GM12878 (cell line): Measurements from ENCODE around the gene OTULINL. TPM values are rescaled to one million over a fixed set of nuclear protein-coding genes. Genes with fewer than 3 reads are reported as not detected.

Source experiments
- ATAC-seq: fragments of 200-7000 bp; cut with Tn5 transposase; 3 replicates; pipeline ENCODE4 v1.9.1; 2020; ENCODE audit warnings: mild to moderate bottlenecking, moderate library complexity
- BruUV-seq: library from RNA; stranded (reverse); fragments of 400-500 nt; replicated peaks from 2 replicates; lab custom pipeline; 2021; lab: Mats Ljungman, UMichigan
- CTCF ChIA-PET: fragments of 300-600 bp; sonication (Branson Sonifier 250); formaldehyde crosslinking; extraction: SDS; loops from one replicate; lab custom pipeline; 2021; ENCODE audit warnings: inconsistent platforms; lab: Yijun Ruan, JAX
- POLR2A ChIA-PET: fragments of 350-600 bp; formaldehyde crosslinking; extraction: SDS; loops from one replicate; lab custom pipeline; 2021; ENCODE audit warnings: inconsistent platforms; lab: Charles Lee
- RAD21 ChIA-PET: fragments of 300-600 bp; sonication (Branson Sonifier 250); formaldehyde crosslinking; loops from one replicate; lab custom pipeline; 2023; ENCODE audit warnings: antibody characterized with exemption; ENCODE audit not compliant: unreplicated experiment; lab: Charles Lee
- SMC1A ChIA-PET: fragments of 300-600 bp; sonication (Branson Sonifier 250); formaldehyde crosslinking; loops from one replicate; lab custom pipeline; 2023; ENCODE audit not compliant: unreplicated experiment, uncharacterized antibody; lab: Charles Lee
- DNase-seq: peaks from one replicate; pipeline ENCODE4 v3.0.0-alpha.2; 2011; ENCODE audit warnings: low read depth, low spot score
- FAIRE-seq: peaks from 3 replicates; lab custom pipeline; 2011; peaks lifted over from hg19 to GRCh38; lab: Jason Lieb, UNC
- H2AFZ ChIP-seq: 2 replicates; pipeline ENCODE4 v1.6.0; 2011; ENCODE audit warnings: low read depth, low read length, control low read depth; ENCODE audit not compliant: control insufficient read depth
- H3K27ac ChIP-seq: 2 replicates; pipeline ENCODE4 v1.5.1; 2011; ENCODE audit warnings: control low read depth; ENCODE audit not compliant: control insufficient read depth, insufficient read depth
- H3K27me3 ChIP-seq, 2 experiments: replicated peaks in 1 of 2; 2 replicates each; pipeline versions ENCODE4 v1.6.0 to v1.6.1; 2011; ENCODE audit warnings: low read length in 1 of 2; ENCODE audit not compliant: control insufficient read depth in 2 of 2, insufficient read depth in 2 of 2
- H3K36me3 ChIP-seq, 2 experiments: 2 replicates each; pipeline ENCODE4 v1.5.1; 2011; ENCODE audit warnings: low read length in 1 of 2; ENCODE audit not compliant: control insufficient read depth in 2 of 2, insufficient read depth in 2 of 2
- H3K4me1 ChIP-seq: 2 replicates; pipeline ENCODE4 v1.6.1; 2011; ENCODE audit warnings: mild to moderate bottlenecking, low read length, moderate library complexity, mixed read lengths; ENCODE audit not compliant: control insufficient read depth, insufficient read depth
- H3K4me2 ChIP-seq: 2 replicates; pipeline ENCODE4 v1.6.0; 2011; ENCODE audit warnings: control low read depth; ENCODE audit not compliant: control insufficient read depth, insufficient read depth
- H3K4me3 ChIP-seq: fragments of 200-600 bp; sonication (generic); 2 replicates; pipeline ENCODE4 v1.5.1; 2016
- H3K79me2 ChIP-seq: 2 replicates; pipeline ENCODE4 v1.6.0; 2011; ENCODE audit warnings: low read length; ENCODE audit not compliant: control insufficient read depth, insufficient read depth
- H3K9ac ChIP-seq: 2 replicates; pipeline ENCODE4 v1.8.0; 2011; ENCODE audit warnings: low read length, control low read depth, mixed read lengths; ENCODE audit not compliant: control insufficient read depth, insufficient read depth
- H3K9me3 ChIP-seq: replicated peaks from 3 replicates; pipeline ENCODE4 v1.5.1; 2011; ENCODE audit warnings: mild to moderate bottlenecking, low read length; ENCODE audit not compliant: control insufficient read depth, insufficient read depth
- H4K20me1 ChIP-seq: 2 replicates; pipeline ENCODE4 v1.6.0; 2011; ENCODE audit not compliant: control insufficient read depth, insufficient read depth
- ASH2L ChIP-seq: fragments of 300-600, 200-600 bp; sonication (generic); IDR thresholded peaks from 2 replicates; pipeline ENCODE4 v1.6.1; 2017; ENCODE audit warnings: low read depth, mild to moderate bottlenecking, borderline replicate concordance
- BHLHE40 ChIP-seq, 2 experiments: fragments of 450-650 bp in 1 of 2; IDR thresholded peaks; 2 replicates each; pipeline ENCODE4 v1.6.1; 2011 to 2017; ENCODE audit warnings: low read depth in 2 of 2, borderline replicate concordance in 1 of 2, improper control_type of control experiment in 1 of 2, low read length in 1 of 2, mild to moderate bottlenecking in 1 of 2
- HCFC1 ChIP-seq: fragments of 150-350 bp; IDR thresholded peaks from 2 replicates; pipeline ENCODE4 v1.6.1; 2014; ENCODE audit warnings: low read length
- HDAC6 ChIP-seq: fragments of 200-600 bp; sonication (generic); IDR thresholded peaks from one replicate; pipeline ENCODE4 v1.8.0; 2017; ENCODE audit warnings: antibody characterized with exemption; ENCODE audit not compliant: unreplicated experiment
- LARP7 ChIP-seq: fragments of 450-650 bp; IDR thresholded peaks from 2 replicates; pipeline ENCODE4 v1.6.1; 2017; ENCODE audit warnings: mild to moderate bottlenecking
- MTA3 ChIP-seq: IDR thresholded peaks from 2 replicates; pipeline ENCODE4 v1.6.1; 2012; ENCODE audit warnings: low read length, inconsistent platforms, borderline replicate concordance
- PML ChIP-seq: IDR thresholded peaks from 2 replicates; pipeline ENCODE4 v1.6.1; 2012; ENCODE audit warnings: low read length, inconsistent platforms
- RB1 ChIP-seq: fragments of 450-650 bp; formaldehyde crosslinking; IDR thresholded peaks from 2 replicates; pipeline ENCODE4 v1.6.1; 2017; ENCODE audit warnings: mild to moderate bottlenecking, borderline replicate concordance
- SKIL ChIP-seq: fragments of 450-650 bp; IDR thresholded peaks from 2 replicates; pipeline ENCODE4 v1.6.1; 2017; ENCODE audit warnings: mild to moderate bottlenecking, low read depth, inconsistent platforms; ENCODE audit not compliant: poor library complexity, severe bottlenecking
- SREBF2 ChIP-seq: IDR thresholded peaks from 2 replicates; pipeline ENCODE4 v1.6.1; 2012; ENCODE audit warnings: mild to moderate bottlenecking, low read length
- ZNF384 ChIP-seq: IDR thresholded peaks from 2 replicates; pipeline ENCODE4 v1.6.1; 2012; ENCODE audit warnings: low read depth, mild to moderate bottlenecking, low read length, improper control_type of control experiment, borderline replicate concordance
- WGBS: methylation state at CpG from one replicate; pipeline ENCODE4 v1.1.6; 2016; ENCODE audit warnings: low lambda C conversion rate; ENCODE audit not compliant: insufficient replicate concordance, insufficient coverage; ENCODE audit errors: missing lambda C conversion rate; 5-methylcytosine and 5-hydroxymethylcytosine counted together
- in situ Hi-C: fragments of 300-500 bp; cut with MboI; formaldehyde crosslinking; loops from 9 replicates; pipeline ENCODE4 v1.14.3; 2018; ENCODE audit warnings: mixed read lengths
- intact Hi-C: fragments of 100-400 bp; cut with micrococcal nuclease; formaldehyde crosslinking; loops from one replicate; pipeline ENCODE4 v1.14.2; 2022; ENCODE audit not compliant: unreplicated experiment
- polyA plus RNA-seq, 11 experiments: library from polyadenylated mRNA; depleted of rRNA in 4 of 11; unstranded in 6 of 11; stranded (reverse) in 5 of 11; fragments of >200 nt; fragmentation: Nextera tagmentation in 4 of 11; fragmentation: Illumina TruSeq in 1 of 11; extraction: Ambion mirVana in 4 of 11; extraction: Trizol in 1 of 11; gene quantifications; 1 replicate in 1 of 11; 2 replicates in 10 of 11; pipeline versions ENCODE4 v1.2.1 to v1.2.3, GENCODE V29; 2011 to 2016; ENCODE audit warnings: inconsistent platforms in 2 of 11, missing spikeins in 2 of 11, low read depth in 1 of 11
- total RNA-seq, 4 experiments: library from RNA; depleted of rRNA in 3 of 4; stranded (reverse); fragments of >200 nt in 3 of 4; fragmentation: Illumina TruSeq in 1 of 4; extraction: Trizol in 1 of 4; gene quantifications; 2 replicates each; pipeline versions ENCODE4 v1.2.1 to v1.2.3, GENCODE V29; 2013 to 2021
- TF ChIP-seq, protein P1 (sequence below): fragments of 450-650 bp; conservative IDR thresholded peaks from 2 replicates; pipeline ENCODE4 v1.6.1; 2017; ENCODE audit warnings: mild to moderate bottlenecking, moderate library complexity

The OTULINL gene
- total and polyA plus RNA-seq, 10 of the 15 experiments (the other 5 are each of a cell fraction or from before 2014, with no cell fraction given), result 0.60 to 4.7 (median 1.8) TPM

DNA sequence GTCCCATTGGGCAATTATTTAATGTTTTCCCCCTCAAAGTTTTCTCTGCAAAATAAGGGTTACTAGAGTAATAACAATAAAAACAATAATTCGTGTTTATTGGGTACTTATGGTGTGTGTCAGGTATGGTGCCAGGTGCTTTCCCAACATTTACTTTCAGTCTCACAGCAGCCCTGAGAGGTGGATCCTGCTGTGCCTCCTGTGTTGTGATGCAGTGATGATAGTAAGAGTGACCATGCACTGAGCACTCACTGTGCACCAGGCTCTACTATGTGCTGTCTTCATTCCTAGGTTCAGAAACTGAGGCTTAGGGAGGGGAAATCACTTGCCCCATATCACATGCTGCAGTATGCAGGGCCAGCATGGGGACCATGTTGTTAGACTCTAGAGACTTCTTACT lies 15.5 kb downstream of the OTULINL start:
- SMC1A ChIA-PET, result interaction anchor here (0.9 kb wide), 1 partner anchor 130 kb away, joined by 3 read pairs; no protein-coding TSS in a partner anchor
- peak; percentile 22; the same call in 2 of the 3 replicates for ATAC-seq

More for the DNA sequence above, 15.5 kb downstream of the OTULINL start:
- POLR2A ChIA-PET, result no interaction called here
- H3K9me3 ChIP-seq, result no peaks in the 10 kb centered on the region
- intact Hi-C loops, result no loop called here
- H4K20me1 ChIP-seq, result no peaks in the 10 kb centered on the region
- in situ Hi-C loops, result no loop called here
- 4% methylated on average over 1 of the region's 1 CpG for WGBS
- peaks cover 1% of the 10 kb centered on the region; the same call in 1 of the 2 replicates for H3K79me2 ChIP-seq
- H3K4me2 ChIP-seq, result no peak overlapping the region
- H3K4me1 ChIP-seq, result peaks cover 51% of the 10 kb centered on the region
- H3K4me3 ChIP-seq, result no peak overlapping the region
- H3K27me3 ChIP-seq, result no peaks in the 10 kb centered on the region
- TF ChIP-seq, protein P1, sequence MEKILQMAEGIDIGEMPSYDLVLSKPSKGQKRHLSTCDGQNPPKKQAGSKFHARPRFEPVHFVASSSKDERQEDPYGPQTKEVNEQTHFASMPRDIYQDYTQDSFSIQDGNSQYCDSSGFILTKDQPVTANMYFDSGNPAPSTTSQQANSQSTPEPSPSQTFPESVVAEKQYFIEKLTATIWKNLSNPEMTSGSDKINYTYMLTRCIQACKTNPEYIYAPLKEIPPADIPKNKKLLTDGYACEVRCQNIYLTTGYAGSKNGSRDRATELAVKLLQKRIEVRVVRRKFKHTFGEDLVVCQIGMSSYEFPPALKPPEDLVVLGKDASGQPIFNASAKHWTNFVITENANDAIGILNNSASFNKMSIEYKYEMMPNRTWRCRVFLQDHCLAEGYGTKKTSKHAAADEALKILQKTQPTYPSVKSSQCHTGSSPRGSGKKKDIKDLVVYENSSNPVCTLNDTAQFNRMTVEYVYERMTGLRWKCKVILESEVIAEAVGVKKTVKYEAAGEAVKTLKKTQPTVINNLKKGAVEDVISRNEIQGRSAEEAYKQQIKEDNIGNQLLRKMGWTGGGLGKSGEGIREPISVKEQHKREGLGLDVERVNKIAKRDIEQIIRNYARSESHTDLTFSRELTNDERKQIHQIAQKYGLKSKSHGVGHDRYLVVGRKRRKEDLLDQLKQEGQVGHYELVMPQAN, result no peak
- TF ChIP-seq SREBF2 (no peak), SKIL (no peak), HDAC6 (no peak), MTA3 (no peak), PML (no peak), ASH2L (no peak), HCFC1 (no peak), LARP7 (no peak), RB1 (no peak), BHLHE40 (IDR thresholded peaks at IDR 0.05; ENCODE audit: borderline replicate concordance in 1 of 2, low read depth in 2 of 2, low read length in 1 of 2) (no peak), ZNF384 (no peak)
- TF ChIP-seq, all 136 proteins: peak for 0
- BruUV-seq, result no TSS peak
- Histone ChIP-seq H3K9ac (no peak overlapping the region), H3K27ac (no peak overlapping the region), H2AFZ (no peak overlapping the region), H3K36me3 (no peaks in the 10 kb centered on the region)
- ChIA-PET CTCF (no interaction called here), RAD21 (no interaction called here)
- no peak for DNase-seq
- no peak for FAIRE-seq
